Effector memory CD4-positive, alpha-beta T cell (primary cell): ENCODE results near the gene BHLHA15.
A peak's percentile ranks its signal among the peaks of the same experiment; 100 is the strongest.

ENCODE experiments used
- DNase-seq, 3 donors: peaks; one replicate each; pipeline ENCODE4 v3.0.0-alpha.2; 2020
- H3K27ac ChIP-seq: 2 replicates; pipeline ENCODE4 v1.7.0; 2013; ENCODE audit warnings: mild to moderate bottlenecking, low read length, moderate library complexity; ENCODE audit not compliant: insufficient read depth, poor library complexity, severe bottlenecking
- H3K27me3 ChIP-seq: replicated peaks from 2 replicates; pipeline ENCODE4 v1.7.0; 2013; ENCODE audit warnings: mild to moderate bottlenecking, low read length; ENCODE audit not compliant: insufficient read depth, control insufficient read depth, poor library complexity, severe bottlenecking
- H3K36me3 ChIP-seq: 2 replicates; pipeline ENCODE4 v1.7.0; 2013; ENCODE audit warnings: mild to moderate bottlenecking, low read length, moderate library complexity; ENCODE audit not compliant: control insufficient read depth, insufficient read depth
- H3K4me1 ChIP-seq: 2 replicates; pipeline ENCODE4 v1.7.0; 2013; ENCODE audit warnings: low read length, mild to moderate bottlenecking; ENCODE audit not compliant: control insufficient read depth, insufficient read depth, poor library complexity, severe bottlenecking
- H3K4me3 ChIP-seq: 2 replicates; pipeline ENCODE4 v1.7.0; 2013; ENCODE audit warnings: low read length, low read depth, mild to moderate bottlenecking; ENCODE audit not compliant: insufficient read depth, poor library complexity, severe bottlenecking
- H3K9me3 ChIP-seq: 2 replicates; pipeline ENCODE4 v1.7.0; 2013; ENCODE audit warnings: mild to moderate bottlenecking, low read length, moderate library complexity; ENCODE audit not compliant: control insufficient read depth

Gene BHLHA15

DNA sequence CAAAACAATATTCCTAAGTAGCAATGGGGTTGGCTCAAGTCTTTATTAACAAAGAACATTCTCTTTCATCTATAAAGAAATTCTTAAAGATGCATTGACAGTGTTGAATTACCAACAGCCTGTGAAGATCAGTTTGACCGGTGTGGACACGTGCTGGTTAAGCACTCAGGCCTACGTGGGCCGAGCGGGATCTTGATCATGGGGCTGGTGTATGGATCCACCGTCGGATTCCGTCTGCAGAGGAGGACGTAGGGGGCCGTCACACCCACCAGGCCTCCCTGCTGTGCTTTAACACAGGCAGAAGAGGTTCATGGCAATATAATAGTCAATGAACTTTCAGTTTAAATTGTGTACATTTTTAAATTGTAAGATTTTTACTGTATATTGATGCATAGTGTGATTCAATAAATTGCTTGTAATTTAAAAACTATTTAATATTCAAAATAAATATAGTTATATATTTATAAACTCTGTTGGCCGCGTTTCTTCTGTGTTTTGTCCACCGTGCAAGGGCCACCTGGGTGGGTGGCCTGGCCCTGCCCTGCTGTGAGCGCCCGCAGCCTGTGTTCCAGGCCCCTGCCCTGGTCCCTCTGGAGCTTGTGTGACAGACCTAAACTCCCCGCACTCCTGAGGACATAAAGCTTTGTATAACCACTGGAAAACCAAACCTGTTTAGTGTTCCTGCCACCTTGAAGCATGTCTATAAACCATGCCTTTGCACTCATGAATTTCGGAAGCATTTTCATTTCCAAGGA is 1.9 kb upstream of the BHLHA15 start:
- no peak for DNase-seq
- Histone ChIP-seq H3K36me3 (peaks cover 20% of the 10 kb centered on the region), H3K4me3 (no peak overlapping the region), H3K9me3 (no peaks in the 10 kb centered on the region), H3K27me3 (no peaks in the 10 kb centered on the region), H3K27ac (no peak overlapping the region), H3K4me1 (no peaks in the 10 kb centered on the region)

DNA sequence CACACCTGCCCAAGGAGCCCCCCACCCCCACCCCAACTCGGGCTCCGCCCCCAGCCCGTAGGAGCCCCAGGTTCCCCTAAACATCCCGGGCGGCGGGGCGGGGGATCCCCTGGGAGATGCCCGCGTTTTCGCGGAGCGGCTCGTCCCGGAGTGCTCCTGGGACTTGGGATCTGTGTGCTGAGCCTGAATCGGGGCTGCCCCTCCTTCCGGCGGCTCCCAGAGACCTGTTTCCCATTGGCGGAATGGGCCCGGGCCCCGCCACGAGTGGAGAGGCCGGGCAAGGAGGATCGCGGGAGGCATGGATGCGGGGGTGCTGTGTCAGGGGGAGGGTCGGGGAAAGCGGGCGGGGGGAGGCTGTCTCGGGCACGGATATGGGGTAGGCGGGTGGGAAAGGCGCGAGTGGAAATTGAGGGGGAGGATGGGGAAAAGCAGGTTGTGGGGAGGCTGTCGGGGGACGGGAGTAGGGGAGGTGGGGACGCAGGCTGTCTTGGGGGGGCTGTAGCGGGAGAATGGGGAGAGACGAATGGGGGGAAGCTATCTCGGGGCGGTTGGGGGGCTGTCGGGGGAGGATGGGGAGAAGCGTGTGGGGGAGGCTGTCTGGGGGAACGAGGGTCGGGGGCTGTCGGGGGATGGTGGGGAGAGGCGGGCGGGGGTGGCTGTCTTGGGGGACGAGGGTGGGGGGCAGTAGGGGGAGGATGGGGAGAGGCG is 572 bp upstream of the BHLHA15 start:
- peak overlapping the region; percentile 22 for H3K4me3 ChIP-seq

DNA sequence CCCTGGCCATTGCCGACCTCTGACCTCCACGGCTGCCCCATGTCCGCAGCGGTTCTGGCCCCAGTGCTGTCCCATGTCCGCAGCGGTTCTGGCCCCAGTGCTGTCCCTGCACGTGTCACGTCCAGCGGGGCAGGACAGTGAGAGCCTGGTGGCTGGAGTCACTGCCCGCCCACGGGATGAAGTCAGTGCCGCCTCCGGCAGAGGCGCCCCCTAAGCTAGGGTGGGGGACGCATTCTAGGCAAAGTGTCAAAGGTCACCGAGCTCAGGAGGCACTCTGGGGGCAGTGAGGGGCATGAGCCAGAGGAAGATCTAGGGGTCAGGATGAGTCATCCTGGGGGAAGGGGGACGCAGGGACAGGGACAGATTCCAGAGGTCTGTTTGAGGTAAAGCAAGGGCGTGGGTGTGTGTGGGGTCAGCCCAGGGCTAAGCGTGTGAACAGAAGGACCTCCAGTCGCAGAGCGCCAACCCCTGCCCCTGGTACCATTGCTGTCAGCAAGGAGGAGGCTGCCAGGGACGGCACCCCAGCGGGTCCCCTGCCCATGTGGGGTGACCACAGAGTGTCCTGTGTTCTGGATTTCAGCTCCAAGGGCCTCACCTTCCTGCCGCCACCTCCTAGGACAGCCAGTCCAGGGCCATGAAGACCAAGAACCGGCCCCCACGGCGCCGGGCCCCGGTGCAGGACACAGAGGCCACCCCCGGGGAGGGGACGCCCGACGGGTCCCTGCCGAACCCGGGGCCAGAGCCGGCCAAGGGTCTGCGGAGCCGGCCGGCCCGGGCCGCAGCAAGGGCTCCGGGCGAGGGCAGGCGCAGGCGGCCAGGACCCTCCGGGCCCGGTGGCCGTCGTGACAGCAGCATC is 665 bp downstream of the BHLHA15 start:
- DNase-seq = no peak
- H3K4me3 ChIP-seq = peak overlapping the region; percentile 39

More for the DNA sequence above, 572 bp upstream of the BHLHA15 start:
- no peaks in the 10 kb centered on the region for H3K4me1 ChIP-seq
- H3K9me3 ChIP-seq = no peaks in the 10 kb centered on the region
- no peak overlapping the region for H3K27ac ChIP-seq
- DNase-seq = no peak
- no peaks in the 10 kb centered on the region for H3K27me3 ChIP-seq
- H3K36me3 ChIP-seq = peaks cover 13% of the 10 kb centered on the region

DNA sequence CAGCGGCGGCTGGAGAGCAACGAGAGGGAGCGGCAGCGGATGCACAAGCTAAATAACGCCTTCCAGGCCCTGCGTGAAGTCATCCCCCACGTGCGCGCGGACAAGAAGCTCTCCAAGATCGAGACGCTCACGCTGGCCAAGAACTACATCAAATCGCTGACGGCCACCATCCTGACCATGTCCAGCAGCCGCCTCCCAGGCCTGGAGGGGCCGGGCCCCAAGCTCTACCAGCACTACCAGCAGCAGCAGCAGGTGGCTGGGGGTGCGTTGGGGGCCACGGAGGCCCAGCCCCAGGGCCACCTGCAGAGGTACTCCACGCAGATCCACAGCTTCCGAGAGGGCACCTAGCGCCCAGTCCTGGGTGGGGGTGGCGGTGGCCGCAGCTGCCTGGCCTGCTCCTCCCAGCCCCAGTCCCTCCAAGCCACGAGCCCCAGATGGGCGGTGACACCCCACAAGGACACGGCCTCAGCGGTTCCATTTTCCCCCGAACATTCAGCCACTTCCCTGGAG is 1.3 kb downstream of the BHLHA15 start:
- H3K27me3 ChIP-seq = no peaks in the 10 kb centered on the region
- H3K36me3 ChIP-seq = peaks cover 10% of the 10 kb centered on the region
- no peak overlapping the region for H3K4me3 ChIP-seq
- no peak for DNase-seq
- no peak overlapping the region for H3K27ac ChIP-seq
- H3K4me1 ChIP-seq = no peaks in the 10 kb centered on the region
- no peaks in the 10 kb centered on the region for H3K9me3 ChIP-seq

More for the DNA sequence above, 665 bp downstream of the BHLHA15 start:
- Histone ChIP-seq H3K27ac (no peak overlapping the region), H3K36me3 (peaks cover 6% of the 10 kb centered on the region), H3K9me3 (no peaks in the 10 kb centered on the region), H3K4me1 (no peaks in the 10 kb centered on the region), H3K27me3 (no peaks in the 10 kb centered on the region)

DNA sequence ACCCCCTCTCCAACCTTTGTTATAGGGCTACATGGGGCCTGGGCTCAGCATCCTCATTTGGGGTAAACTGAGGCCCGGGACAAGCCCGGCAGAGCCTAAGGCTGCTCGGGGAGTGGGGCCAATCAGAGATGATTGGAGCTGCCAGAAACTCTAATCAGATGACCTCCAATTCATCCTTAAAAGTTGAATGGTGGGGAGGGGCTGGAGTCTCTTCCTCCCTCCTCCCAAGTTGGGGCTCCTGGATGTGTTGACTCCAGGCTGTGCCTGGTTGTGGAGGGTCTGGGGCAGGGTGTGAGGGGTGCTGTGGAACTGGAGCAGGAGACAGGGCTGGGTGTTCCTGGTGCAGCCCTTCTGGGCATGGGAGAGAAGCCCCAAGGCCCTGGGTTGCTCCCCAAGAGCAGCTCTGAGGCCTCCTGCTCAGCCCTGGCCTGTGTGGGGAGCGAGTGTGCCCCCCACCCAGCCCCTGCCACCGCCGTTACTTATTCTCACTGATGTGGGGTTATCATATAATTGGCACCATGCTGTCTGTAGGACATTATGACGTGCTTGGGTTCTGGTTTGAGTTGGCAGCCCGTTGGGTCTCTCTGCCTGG is 2.2 kb downstream of the BHLHA15 start:
- DNase-seq = no peak
- no peak overlapping the region for H3K4me3 ChIP-seq
- no peak overlapping the region for H3K27ac ChIP-seq

DNA sequence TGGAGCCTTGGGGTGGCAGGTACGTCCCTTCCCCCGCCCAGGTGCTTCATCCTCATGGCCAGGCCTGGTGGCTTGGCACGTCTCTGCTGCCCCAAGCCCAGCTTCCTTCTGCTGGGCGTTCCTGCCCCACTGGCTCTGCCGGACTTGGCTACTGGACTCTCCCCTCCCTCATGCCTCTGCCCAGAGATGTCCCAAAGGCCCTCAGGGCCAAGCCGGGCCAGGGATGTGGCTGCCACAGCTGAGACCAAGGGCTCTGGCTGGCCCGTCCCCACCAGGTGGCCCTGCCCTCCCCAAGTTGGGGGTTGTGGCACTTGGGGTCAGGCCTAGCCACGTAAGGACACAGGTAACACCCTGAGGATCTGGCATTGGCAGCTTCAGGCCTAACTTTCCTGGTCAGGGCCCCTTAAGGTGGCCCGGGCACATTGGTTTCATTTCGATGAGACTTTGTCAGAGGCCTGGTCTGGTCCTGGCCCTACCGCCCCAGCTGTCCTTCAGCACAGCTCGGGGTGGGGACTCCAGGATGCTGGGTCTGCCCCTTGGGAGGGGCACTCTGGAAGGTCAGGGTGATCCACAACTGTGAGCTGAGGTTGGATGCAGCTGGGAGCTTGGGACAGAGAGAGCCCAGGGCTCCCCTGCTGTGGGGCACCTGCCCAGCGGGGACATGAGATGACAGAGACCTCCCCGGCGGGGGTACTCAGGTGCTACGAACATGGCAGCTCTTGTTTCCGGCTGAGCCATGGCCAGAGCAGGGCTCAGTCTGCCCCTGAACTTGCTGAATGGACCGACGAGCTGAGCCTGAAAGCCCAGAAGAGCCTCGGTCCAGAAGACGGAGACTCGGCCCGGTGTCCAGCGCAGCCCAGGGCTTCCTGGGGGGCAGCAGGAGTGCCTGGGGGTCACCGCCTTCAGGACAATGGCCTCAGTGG is 2.9 kb downstream of the BHLHA15 start:
- no peak overlapping the region for H3K4me3 ChIP-seq
- H3K27me3 ChIP-seq = no peaks in the 10 kb centered on the region
- no peaks in the 10 kb centered on the region for H3K4me1 ChIP-seq
- peaks cover 10% of the 10 kb centered on the region for H3K36me3 ChIP-seq
- no peaks in the 10 kb centered on the region for H3K9me3 ChIP-seq
- no peak overlapping the region for H3K27ac ChIP-seq
- no peak for DNase-seq

More for the DNA sequence above, 2.2 kb downstream of the BHLHA15 start:
- H3K9me3 ChIP-seq = no peaks in the 10 kb centered on the region
- H3K4me1 ChIP-seq = no peaks in the 10 kb centered on the region
- peaks cover 10% of the 10 kb centered on the region for H3K36me3 ChIP-seq
- no peaks in the 10 kb centered on the region for H3K27me3 ChIP-seq

DNA sequence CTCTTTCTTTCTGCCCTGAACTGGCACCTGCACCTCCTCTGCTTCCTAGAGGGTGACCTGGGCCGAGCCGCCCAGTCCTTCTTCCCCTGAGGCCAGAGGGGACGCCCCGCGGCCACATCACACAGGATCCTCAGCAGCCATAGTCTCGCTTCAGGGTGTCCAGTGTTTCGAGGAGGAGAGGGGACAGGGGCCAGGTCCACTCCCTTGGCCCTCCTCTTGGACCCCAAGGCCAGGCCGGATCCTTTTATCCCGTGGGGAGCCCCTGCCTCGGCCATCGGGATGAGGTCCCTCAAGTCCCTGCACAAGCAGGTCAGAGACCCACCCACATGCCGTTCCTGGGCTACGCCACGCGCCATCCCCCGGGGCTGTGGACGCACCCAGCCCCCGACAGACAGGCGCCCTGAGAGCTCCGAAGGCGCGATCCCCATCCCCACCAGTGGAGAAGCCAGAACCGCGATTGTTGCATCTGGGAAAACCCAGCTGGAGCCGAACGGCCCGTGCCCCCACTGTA is 3.6 kb downstream of the BHLHA15 start:
- Histone ChIP-seq H3K27me3 (no peaks in the 10 kb centered on the region), H3K9me3 (no peaks in the 10 kb centered on the region), H3K4me3 (no peak overlapping the region), H3K4me1 (no peaks in the 10 kb centered on the region), H3K36me3 (peaks cover 10% of the 10 kb centered on the region), H3K27ac (no peak overlapping the region)
- no peak for DNase-seq

DNA sequence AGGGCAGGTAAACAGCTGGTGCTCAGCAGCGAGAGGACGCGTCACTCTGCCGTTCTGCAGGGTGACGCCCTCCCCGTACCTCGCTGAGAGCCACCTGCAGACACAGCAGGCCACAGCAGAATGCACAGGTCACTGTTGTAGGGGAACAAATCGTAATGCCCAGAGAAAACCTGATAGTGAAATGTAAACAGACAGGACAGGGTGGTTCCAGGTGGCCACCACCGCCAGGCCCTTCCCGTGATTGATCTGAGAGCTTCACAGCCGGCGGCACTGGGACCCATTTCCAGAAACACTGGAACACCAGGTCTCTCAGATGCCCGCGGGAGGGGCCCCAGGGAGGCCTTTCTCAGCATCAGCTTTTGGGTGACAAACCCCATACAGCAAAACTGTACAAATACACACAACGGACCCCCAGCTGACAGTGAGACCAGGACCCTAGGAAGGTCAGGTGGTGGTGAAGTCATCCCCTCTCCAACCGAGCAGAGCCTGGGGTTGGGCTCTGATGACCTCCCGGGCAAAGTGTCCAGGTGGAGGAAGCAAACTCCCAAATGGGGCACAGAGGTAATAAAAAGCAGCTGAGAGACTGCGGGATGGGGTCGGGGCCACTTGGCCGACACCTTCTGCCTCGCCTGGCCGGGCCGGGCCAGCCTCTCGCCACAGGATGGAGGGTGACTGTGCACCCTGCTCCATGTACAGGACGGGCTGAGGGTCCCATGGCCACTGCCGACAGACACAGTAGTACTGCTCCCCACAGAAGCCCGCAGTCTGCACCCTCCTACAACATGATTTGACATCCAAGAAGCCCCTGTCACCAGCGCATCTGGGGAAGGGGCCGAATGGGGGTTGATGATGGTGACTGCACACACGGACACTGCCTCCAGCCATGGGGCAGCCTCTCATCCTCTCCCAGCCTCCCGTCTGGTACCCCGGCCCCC is 4.6 kb downstream of the BHLHA15 start:
- H3K4me1 ChIP-seq = no peaks in the 10 kb centered on the region
- H3K9me3 ChIP-seq = no peaks in the 10 kb centered on the region
- no peaks in the 10 kb centered on the region for H3K27me3 ChIP-seq
- peaks cover 10% of the 10 kb centered on the region for H3K36me3 ChIP-seq
- no peak overlapping the region for H3K27ac ChIP-seq
- DNase-seq = no peak
- H3K4me3 ChIP-seq = no peak overlapping the region
